Right lobe of liver (tissue), 4 donors: ENCODE results near the gene HCN4.

ENCODE experiments used
- POLR2A ChIP-seq: fragments of 450-650 bp; IDR thresholded peaks from one replicate; pipeline ENCODE4 v1.6.1; 2017; ENCODE audit warnings: antibody characterized with exemption, mild to moderate bottlenecking
- TF ChIP-seq, protein P1 (sequence below), 4 donors: fragments of 200-600 bp in 3 of 4; fragments of 450-650 bp in 1 of 4; IDR thresholded peaks; one replicate each; pipeline versions ENCODE4 v1.5.1 to v1.8.0; 2016 to 2022; ENCODE audit warnings: antibody characterized with exemption in 4 of 4, mild to moderate bottlenecking in 2 of 4
- donor health status: DM: no; HTN: no; CAD: no.
- donor health status: DM: no; HTN: no; CAD: no.
- donor health status: DM: no; HTN: yes; CAD: no.

DNA sequence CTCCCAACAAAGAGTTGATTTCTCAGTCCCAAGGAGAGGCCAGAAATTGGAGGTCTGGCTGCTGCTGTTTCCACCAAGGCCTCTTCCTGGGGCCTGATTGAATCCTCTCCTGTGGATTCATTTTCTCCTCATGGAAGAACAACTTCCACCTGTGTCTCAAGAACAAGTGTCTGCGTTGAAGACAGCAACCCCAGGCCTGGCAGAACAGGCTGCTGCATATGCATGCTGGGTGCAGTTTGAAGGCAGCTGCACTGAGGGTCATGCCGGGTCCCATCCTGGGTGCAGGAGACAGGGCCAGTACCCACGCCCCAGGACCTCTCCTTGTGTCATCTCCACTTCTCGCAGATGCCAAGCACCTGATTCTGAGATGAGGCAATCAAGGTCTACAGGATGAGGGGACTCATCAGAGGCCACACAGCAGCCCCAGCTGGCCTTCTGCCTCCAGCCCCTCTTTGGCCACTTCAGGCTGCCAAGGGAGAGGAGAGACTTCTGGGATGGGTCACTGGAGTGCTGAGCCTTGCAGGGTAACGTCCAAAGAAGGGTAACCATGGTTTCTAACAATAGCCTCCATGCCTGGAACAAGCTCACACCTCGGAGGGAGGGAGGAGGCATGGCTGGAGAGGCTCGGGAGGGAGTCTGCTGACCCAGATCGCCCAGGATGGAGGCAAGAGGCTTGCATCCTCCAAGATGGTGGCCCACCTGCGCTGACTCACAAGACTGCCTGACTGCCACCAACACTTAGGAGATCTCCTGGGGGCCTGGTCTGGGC, 30.0 kb downstream of the HCN4 start:
- TF ChIP-seq, protein P1, sequence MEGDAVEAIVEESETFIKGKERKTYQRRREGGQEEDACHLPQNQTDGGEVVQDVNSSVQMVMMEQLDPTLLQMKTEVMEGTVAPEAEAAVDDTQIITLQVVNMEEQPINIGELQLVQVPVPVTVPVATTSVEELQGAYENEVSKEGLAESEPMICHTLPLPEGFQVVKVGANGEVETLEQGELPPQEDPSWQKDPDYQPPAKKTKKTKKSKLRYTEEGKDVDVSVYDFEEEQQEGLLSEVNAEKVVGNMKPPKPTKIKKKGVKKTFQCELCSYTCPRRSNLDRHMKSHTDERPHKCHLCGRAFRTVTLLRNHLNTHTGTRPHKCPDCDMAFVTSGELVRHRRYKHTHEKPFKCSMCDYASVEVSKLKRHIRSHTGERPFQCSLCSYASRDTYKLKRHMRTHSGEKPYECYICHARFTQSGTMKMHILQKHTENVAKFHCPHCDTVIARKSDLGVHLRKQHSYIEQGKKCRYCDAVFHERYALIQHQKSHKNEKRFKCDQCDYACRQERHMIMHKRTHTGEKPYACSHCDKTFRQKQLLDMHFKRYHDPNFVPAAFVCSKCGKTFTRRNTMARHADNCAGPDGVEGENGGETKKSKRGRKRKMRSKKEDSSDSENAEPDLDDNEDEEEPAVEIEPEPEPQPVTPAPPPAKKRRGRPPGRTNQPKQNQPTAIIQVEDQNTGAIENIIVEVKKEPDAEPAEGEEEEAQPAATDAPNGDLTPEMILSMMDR (IDR thresholded peaks at IDR 0.05): no peak
- TF ChIP-seq POLR2A: no peak
